Measurements from ENCODE around the gene PPP1R9B. TPM values are rescaled to one million over a fixed set of nuclear protein-coding genes. Genes with fewer than 3 reads are reported as not detected.

PPP1R9B gene
- total RNA-seq, 1 experiment from 2014 or later: 23.0 TPM

- H2BK5ac ChIP-seq (ENCODE audit: insufficient read length, low read length): no peak overlapping the region
- peaks cover 13% of the 10 kb centered on the region for H3K27me3 Mint-ChIP-seq (ENCODE audit: low read depth)
- H3K23ac ChIP-seq (ENCODE audit: insufficient read length, low read depth, low read length): no peak overlapping the region
- peak overlapping the region in 2 of 3 experiments; percentile 75 to 80; a peak in 3 of 7 replicates for H3K27ac Mint-ChIP-seq
- H3K4me3 Mint-ChIP-seq: peak overlapping the region; percentile 66 to 85
- H4K91ac ChIP-seq (ENCODE audit: insufficient read length, low read depth, low read length): no peak overlapping the region
- H3K9me3 Mint-ChIP-seq: no peaks in the 10 kb centered on the region
- H3K56ac ChIP-seq (ENCODE audit: insufficient read length, low read depth, low read length): no peak overlapping the region
- H3K27ac ChIP-seq (ENCODE audit: insufficient read length, low read depth, low read length): no peak overlapping the region
- no peaks in the 10 kb centered on the region for H3K9me3 ChIP-seq (ENCODE audit: control insufficient read depth, low read depth, low read length)
- H2AK5ac ChIP-seq (ENCODE audit: insufficient read length, low read length): no peak overlapping the region
- H3K9ac ChIP-seq (ENCODE audit: extremely low read depth, insufficient read length, low read length): no peak overlapping the region
- no peaks in the 10 kb centered on the region for H3K79me2 ChIP-seq (ENCODE audit: insufficient read depth, low read length)
- peaks cover 25% of the 10 kb centered on the region for H3K23me2 ChIP-seq (ENCODE audit: insufficient read length, low read depth, low read length, poor library complexity, severe bottlenecking)
- no peak overlapping the region for H3T11ph ChIP-seq (ENCODE audit: low read length)
- H2BK12ac ChIP-seq (ENCODE audit: insufficient read length, low read depth, low read length): no peak overlapping the region
- H3K18ac ChIP-seq (ENCODE audit: insufficient read length, low read depth, low read length): peak overlapping the region; percentile 1
- H3K36me3 Mint-ChIP-seq (ENCODE audit: insufficient read depth in 1 of 3, low read depth in 3 of 3): no peaks in the 10 kb centered on the region; a peak in 1 of 7 replicates
- H4K5ac ChIP-seq (ENCODE audit: insufficient read length, low read depth, low read length): no peak overlapping the region
- peaks cover 3% of the 10 kb centered on the region for H4K20me1 ChIP-seq (ENCODE audit: control insufficient read depth, insufficient read depth, insufficient read length)
- H2BK20ac ChIP-seq (ENCODE audit: low read depth, low read length, poor library complexity, severe bottlenecking): no peak overlapping the region
- H2AFZ ChIP-seq (ENCODE audit: low read length): no peak overlapping the region
- H3K4ac ChIP-seq (ENCODE audit: low read depth, low read length): no peak overlapping the region
- no peak overlapping the region for H2BK15ac ChIP-seq (ENCODE audit: low read depth, low read length)
- WGBS (ENCODE audit: extremely low coverage, insufficient read length, low lambda C conversion rate): no CpG with 5 or more reads among the region's 40 CpGs
- H3K79me1 ChIP-seq (ENCODE audit: insufficient read depth, low read depth, low read length, poor library complexity, severe bottlenecking): no peaks in the 10 kb centered on the region
- peaks cover 34 to 46% of the 10 kb centered on the region in 2 experiments for H3K4me1 Mint-ChIP-seq
- DNase-seq: peak; percentile 96
- peaks cover 4% of the 10 kb centered on the region; the same call in 1 of the 2 replicates for H3K4me1 ChIP-seq (ENCODE audit: insufficient read depth, low read length)
- H3K14ac ChIP-seq (ENCODE audit: insufficient read depth, low read length): no peak overlapping the region
- H4K8ac ChIP-seq (replicated peaks; ENCODE audit: insufficient read length, low read depth, low read length): no peak overlapping the region
- peak; percentile 69 for TF ChIP-seq CTCF (conservative IDR thresholded peaks at IDR 0.05)
- H3K27me3 ChIP-seq (ENCODE audit: insufficient read depth, low read length): no peaks in the 10 kb centered on the region; the same call in 1 of the 2 replicates
- no peak overlapping the region for H2BK120ac ChIP-seq (ENCODE audit: low read depth, low read length, poor library complexity, severe bottlenecking)
- H3K4me2 ChIP-seq (ENCODE audit: insufficient read depth, insufficient read length, low read length): peak overlapping the region; percentile 78
These were observed 812 bp upstream of the PPP1R9B start for GRCh38 chr17:50151041-50151936.
